Hematopoietic multipotent progenitor cell treated with erythropoietin and hydrocortisone succinate and interleukin-3 and kit ligand, for 4 days (in vitro differentiated cells): Measurements from ENCODE around the gene CERS2.
A peak's percentile ranks its signal among the peaks of the same experiment; 100 is the strongest.

Experiments used
- DNase-seq: peaks from one replicate; pipeline ENCODE4 v3.0.0-alpha.2; 2015

CERS2 gene, protein sequence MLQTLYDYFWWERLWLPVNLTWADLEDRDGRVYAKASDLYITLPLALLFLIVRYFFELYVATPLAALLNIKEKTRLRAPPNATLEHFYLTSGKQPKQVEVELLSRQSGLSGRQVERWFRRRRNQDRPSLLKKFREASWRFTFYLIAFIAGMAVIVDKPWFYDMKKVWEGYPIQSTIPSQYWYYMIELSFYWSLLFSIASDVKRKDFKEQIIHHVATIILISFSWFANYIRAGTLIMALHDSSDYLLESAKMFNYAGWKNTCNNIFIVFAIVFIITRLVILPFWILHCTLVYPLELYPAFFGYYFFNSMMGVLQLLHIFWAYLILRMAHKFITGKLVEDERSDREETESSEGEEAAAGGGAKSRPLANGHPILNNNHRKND

DNA sequence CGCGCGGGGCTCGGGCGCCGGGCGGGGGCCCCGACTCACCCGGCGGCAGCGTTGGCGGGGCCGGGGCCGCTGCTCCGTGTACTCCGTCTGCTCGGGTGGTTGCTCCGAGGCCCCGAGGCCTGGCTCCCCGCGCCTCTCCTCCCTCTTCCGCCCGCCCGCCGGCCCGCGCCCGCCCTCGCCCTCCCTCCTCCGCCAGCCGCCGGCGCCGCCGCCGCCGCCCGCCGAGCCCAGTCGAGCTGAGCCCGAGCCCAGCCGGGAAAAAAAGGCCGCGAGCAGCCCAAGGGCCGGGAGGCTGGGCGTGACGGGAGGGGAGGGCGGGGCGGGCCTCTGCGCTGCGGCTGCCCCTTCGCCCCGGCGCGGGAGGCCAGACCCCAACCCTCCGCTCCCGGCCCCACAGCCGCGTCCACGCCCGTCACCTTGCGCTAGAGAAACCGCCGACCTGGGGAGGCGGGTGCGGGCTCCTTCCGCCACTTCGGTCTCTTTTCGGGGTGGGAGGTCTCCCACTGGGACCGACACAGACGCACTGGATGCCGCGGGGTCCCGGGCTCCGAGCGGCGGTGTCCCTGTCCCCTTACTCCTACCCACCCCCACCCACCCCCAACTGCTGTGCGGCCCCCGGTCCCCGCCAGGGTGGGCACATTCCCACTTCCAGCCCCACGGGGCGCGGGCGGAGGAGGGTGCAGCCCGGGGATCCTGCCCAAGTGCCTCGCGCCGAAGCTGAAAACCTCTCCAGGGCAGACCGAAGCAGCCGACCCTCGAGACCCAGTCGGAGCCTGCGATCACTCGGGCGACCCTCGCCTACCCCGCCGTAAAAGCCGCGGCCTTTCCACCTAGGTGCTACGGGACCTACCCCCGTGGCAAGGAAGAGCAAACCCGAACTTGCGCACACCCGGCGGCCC lies at the start of gene CERS2:
TSS of gene CERS2 (minus strand) at position 256 of the 899 bp plus-strand sequence. CDS start 5,745 bp downstream, outside the sequence.
- DNase-seq, result peak; percentile 94

DNA sequence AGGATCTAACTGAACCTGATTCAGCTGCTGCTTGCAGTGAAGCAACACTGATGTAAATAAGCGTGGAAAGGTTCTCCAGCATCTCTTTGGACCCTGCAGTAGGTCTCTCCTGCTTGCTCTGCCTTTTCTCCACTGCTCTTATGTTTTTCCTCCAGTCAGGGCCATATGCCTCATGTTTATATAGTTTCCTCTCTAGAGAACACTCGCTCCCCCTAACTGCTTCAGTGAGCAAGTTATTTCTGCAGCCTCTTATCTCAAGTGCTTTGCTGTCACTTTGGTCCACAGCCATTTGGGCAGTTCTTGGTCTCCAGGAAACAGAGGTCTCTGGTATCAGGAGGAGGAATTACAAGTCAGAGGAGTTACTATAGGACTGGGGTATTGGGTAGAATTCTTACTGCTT lies 38.9 kb upstream of the CERS2 start:
- peak; percentile 94 for DNase-seq

DNA sequence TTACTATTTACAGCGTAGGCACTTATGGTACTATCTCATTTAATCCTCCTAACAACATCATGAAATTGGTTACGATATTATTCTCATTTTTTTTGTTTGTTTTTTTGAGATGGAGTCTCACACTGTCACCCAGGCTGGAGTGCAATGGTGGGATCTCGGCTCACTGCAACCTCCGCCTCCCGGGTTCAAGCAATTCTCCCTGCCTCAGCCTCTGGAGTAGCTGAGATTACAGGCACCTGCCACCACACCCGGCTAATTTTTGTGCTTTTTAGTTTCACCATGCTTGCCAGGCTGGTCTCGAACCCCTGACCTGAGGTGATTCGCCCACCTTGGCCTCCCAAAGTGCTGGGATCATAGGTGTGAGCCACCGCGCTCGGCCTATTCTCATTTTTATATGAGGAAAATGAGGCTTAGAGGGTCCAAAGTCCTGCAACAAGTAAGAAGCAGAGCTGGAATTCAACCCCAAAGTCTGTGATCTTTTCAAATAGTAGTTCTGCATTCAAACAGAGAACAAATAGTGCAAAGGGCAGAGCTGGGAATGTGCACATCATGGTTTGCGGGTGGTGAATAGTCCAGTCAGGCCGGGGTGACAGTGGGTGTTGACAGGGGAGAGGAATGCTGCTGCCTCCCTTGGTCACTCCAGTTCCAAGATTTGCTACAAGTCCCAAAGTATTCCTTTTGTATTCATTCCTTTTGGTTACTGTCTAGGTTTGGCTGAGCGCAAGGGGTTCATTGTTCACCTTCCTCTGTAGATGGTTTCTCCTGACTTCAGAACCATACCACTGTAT lies 38.2 kb upstream of the CERS2 start:
- no peak for DNase-seq

DNA sequence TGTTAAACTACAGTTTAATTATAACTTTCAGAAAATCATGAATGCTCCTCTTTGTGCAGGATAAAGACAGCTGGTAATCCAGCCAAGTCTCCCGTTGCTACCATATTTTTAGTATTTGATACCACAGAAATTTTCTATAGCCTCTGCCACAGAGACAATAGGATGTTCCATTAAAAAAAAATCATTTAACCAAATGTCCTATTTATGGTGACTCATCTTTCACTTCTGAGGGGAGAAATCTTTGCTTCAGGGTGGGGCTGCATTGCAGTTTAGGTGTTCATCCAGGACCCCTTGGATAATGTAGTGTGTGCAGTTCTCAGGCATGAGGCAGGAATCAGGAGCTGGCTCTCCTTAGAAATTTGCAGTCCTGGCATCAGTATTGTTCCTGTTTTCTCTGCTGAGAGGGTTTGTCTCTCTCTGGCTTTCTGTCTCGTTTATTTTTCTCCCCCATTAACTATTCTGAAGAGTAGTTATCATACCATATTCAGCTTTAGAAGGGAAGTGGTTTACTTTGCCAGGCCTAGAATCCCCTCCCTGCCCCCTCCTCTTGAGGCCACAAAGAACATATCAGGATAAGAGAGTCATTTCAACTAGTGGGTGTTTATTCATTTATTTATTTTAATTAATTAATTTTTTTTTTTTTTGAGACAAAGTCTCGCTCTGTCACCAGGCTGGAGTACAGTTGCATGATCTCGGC lies 36.7 kb upstream of the CERS2 start:
- peak; percentile 88 for DNase-seq

DNA sequence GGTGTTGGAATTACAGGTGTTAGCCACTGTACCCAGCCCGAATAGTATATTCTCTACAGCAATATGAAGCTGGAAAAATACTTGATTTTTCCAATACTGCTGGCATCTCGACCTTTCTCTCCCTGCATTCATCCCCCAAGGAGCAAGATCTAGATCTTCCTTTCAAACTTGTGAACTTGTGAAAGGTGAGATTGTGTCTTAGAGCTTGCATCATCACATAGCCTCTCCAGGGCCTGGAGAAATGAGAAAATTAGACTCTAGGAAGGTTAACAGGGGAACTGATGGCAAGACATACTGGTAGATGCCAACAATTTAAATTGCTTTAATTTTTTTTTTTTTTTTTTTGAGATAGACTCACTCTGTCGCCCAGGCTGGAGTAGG lies 35.7 kb upstream of the CERS2 start:
- no peak for DNase-seq

DNA sequence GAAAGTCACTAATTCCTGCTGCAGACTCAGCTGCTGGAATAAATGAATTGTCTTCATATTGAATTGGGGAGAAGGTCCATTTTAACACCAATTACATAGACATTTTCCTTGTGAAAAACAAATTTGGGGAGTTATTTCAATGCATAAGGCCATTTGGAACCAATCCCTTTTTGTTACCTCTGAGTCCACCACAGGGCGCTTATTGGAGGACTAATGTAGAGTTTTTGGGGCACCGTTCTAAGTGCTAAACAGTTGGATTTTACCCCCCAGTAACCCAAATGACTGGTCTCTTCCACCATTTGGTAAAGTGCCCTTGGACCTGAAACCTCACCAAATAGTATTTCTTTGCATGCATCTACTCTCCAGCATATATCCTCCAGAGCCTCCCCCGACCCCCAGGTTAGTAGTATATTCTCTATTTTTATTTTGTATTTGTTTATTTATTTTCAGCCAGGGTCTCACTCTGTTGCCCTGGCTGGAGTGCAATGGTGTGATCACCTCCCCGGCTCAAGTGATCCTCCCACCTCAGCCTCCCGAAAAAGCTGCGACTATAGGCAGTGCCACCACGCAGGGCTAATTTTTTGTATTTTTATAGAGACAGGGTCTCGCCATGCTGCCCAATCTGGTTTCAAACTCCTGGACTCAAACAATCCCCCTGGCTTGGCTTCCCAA lies 35.2 kb upstream of the CERS2 start:
- no peak for DNase-seq

DNA sequence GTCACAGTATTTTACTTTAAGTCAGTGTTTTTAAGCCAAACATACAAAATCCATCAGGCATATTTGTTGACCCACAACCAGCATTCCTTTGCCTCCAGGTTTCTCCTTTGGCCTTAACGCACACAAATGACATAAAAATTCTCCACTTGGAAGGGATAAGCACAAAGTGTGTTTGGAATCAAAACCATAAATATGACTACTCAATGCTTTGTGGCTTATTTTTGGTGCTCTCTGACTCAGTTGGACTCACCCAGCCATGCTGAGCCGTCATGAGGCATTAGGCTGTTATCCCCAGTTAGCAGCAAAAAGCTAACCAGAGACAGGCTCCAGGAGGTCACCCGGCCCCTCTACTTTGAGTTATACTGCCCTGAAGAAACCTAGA lies 34.6 kb upstream of the CERS2 start:
- no peak for DNase-seq

DNA sequence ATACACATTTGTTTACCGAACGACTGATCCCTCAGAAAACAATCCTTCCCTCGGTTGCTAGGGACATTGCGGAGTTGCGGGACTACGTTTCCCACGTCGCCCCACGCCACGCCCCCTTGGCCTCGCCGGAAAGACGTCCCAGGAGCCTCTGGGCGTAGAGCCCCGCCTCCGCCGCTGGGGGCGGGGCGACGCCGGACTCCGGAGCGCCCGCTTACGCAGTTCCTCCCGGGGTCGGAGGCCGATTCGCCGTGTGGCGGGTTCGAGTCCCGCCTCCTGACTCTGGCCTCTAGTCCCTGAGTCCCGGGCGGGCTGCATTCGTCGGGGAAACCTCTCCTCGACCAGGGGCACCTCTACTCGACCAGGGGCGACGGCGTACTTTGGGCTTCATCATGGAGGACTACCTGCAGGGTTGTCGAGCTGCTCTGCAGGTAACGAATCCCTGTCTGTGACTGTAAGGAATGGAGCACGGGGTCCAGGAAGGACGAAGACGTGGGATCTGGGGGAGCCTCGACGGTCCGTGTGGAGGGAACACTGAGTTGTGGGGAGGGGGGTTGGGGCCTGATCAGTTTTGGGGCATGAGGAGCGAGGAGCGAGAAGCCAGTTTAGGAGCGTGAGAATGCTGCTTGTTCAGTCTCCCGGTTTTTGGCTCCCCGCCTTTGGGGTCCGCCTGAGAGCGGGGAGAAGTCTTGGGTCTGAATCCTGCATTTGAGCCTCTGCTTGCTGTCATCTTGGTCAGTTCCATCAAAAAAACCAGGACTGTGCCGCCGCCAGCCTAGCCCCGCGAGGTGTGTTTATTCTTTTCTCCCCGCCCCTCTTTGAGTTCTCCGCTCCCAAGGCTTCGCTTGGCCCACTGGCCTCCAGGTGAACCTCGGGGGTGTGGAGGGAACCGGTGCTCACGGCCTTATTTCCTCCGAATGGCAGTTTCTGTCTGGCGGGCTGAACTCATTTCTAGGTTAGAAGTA lies 33.9 kb upstream of the CERS2 start, which contains the start of gene PRUNE1:
TSS of gene PRUNE1 (plus strand) at position 206 of the 962 bp plus-strand sequence. CDS start at position 390, 184 bp downstream.
- DNase-seq, result peak; percentile 98

DNA sequence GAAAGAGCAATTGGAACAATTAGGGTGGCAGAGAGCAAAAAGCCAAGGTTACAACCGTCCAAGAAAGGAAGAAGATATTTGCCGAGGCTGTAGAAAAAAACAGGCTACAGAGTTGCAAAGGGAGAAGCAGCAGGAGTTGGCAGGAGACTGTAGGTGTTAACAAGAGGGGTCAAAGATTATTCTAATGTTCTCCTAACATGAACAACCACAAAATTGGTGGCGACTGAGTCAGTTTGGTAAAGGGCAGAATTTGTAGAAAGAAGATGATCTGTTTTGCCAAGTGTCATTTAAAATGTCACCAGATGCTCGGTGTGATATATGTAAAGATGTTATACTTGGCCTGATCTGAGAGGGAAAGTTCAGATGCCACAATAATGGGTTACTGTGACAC lies 33.2 kb upstream of the CERS2 start:
- no peak for DNase-seq

DNA sequence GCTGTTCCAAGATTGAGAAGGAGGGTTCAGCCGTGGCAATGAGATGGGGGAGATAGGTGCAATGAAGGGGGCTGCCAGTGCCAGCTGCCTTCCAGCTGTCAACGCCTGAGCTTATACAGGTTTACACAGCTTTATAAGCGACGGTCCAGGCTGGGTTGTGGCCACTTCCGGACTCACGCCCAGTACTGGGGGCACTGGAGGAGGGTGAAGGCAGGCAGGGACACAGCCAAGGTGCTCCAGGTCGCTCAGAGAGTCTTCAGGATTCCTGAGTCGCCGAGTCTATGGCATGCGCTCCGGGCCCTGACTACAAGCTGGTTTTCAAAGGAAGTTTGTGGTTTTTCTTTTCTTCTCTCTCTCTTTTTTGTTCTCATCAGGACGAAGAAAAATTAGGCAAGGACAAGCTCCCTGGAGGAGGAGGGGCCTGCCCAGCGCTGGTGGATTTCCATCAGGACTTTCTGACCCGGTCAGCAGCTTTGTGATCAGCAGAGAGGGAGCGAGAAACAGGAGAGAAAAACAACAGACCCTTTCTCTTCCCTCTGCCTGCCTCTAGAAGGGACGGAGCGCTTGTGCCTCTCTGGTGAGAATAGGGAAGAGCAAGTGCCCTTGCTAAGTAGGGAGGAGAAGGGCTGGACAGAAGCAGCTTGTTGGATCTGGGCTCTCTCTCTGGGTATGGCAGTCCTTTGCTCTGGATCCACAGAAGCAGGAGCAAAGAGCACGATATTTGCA lies 31.9 kb upstream of the CERS2 start, which contains the start of gene MINDY1:
TSS of gene MINDY1 (minus strand) at position 576 of the 726 bp plus-strand sequence. CDS start 4,285 bp downstream, outside the sequence.
- peak; percentile 93 for DNase-seq

DNA sequence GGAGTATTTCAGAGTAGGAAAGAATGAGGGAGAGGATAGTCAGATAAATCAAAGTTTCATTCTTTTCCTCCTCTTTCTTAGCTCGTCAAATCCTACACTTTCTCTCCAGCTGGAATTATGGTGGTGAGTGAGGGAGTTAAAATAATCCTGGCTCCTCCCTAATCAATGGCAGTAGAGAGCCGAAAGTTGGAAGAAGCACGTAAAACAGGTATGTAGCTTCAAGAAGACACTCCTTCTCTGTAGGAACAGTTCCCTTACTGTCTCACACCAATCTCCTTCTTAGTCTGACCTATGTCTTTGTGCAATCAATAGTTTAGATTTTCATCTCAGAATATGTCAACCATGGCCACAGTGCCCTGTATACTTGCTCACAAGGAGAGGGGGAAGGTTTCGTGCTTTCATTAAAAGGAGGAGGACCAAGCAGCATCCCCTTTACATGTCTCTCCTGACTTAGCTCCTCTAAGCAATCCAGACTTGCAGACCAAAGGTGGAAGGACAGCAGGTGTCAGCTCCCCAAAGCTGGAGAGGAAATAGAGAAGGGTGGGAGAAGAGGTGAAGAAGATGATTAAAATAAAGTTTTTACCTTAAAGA lies 31.2 kb upstream of the CERS2 start:
- DNase-seq, result no peak

DNA sequence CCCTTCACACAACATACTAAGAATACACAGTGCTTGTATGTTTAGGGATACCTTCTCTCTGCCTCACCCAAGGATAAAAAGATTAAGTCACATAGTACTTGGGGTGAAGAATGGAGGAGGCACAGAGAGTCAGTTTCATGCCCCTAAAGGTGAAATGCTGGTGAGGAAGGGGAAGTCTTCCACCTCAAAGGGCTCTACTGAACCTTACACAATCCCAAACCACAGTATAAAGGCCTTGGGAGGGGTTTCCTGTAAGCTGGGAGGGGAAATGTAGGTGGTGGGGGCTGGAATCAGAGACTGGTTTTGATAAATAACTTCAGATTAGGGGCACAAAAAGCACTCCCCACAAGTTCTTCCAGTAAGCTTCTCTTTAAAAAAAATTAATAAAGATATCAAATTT lies 28.5 kb upstream of the CERS2 start:
- DNase-seq, result peak; percentile 67

DNA sequence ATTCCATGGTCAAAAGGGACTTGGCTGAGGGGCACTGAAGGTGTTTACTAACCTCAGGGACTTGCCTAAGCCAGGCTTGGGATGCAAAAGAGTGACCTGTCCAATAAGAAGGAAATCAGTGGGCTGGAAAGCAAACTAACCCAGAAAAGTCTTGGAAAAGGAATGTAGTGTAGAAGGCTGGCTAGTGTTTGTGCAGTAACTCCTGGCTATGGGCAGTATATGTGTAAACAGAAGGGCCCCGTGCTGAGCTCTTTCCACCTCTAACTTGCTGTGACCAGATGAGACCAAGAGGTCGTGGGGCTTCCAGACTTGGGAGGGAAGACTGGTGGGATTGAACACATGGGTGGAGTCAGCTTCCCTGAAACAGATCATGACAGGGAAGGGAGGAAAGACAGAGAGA lies 28.0 kb upstream of the CERS2 start:
- DNase-seq, result no peak

DNA sequence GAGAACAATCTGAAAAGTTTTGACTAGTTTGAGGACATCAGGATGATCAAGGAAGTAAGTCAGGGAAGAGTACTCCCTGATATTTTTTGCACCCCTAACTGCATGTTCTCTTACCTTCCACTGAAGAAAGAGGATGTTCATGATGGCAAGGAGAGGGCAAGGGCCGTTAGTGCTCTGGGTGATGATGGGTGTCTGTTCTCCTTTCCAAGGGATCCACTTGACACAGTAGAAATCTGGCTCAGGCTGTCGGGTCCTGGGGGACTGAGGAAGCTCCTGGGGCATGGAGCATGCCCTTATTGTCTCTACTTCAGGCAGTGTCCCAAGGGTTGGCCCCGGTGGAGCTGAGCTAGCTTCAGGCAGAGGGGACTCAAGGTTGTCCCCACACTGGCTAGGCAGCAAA lies 27.4 kb upstream of the CERS2 start:
- no peak for DNase-seq

DNA sequence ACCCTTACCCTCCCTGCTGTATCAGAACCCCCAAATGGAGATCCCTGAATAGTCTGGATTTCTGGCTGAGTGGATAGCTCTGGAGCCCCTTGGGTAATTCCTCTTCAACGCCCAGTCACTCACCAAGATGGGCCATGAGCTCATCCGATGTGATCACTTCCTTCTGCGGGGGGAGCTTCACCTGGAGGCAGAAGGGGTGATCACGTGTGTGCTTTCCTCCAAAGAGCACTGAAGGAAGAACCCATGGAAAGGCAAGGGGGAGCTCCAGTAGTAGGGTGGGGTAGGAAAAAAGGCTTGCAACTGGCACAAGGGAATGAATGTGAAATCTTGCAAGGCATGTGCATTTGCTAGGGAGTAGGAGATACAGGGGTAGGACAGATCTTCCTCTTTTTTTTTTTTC lies 27.0 kb upstream of the CERS2 start:
- no peak for DNase-seq

DNA sequence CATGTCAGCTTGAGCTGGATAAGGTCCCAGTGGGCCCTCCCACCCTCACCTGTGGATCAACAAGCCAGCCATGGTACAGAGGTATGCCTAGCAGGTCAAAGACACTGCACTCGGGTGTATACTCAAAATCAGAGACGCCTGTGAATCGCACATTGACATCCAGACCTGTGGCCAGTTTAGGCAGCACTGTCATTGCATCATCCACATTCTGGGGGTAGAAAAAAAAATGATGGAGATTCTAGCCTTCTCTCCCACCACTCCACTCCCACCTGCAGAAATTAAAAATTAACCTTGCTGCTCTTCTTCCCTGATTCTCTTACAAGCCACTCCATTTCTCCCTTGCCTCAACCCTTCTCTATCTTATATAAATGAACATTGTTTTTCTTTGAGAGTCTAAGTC lies 25.8 kb upstream of the CERS2 start:
- no peak for DNase-seq

DNA sequence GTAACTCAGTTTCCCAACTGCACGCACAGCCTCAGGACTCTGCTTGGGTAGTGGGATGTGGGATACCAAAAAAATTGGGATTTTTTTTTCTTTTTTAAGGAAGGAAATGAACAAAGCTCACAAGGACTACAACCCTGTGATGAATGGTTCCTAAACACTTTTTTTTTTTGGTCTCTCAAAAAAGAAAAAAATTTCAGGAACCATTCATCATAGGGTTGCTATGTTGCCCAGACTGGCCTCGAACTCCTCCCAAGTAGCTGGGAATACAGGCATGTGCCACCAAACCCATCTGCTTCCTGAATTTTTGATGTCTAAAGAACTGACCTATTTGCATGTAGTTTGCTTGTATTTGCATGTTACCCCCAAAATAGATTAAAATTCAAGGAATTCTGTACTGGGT lies 25.3 kb upstream of the CERS2 start:
- no peak for DNase-seq

DNA sequence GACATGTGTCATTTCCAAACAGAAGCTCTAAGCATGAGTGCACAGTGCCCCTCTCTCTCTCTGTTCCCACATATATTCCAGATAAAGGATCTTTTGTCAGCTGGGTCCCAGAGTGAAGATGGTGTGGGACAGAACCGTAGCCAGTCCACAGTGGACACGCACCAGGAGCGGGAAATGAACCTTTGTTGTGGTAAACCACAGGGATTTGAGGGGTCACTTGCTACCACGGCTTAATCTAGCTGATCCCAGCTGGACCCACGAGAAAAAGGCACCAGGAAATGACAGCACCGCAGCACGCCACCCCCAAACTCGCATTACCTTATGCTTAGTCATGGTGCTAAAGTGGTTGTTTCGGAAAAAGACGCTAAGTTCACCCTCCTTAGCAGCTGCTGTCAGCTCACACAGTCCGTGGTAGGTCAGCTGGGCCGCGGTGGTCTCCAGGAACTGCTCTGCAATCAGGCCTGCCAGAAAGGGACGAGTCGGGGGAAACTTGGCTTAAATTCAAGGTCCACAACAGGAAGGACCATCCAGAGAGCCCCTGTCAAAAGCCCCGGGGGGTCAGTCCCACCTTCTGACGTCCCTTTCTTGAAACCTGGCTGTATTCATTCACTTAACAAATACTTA lies 24.5 kb upstream of the CERS2 start:
- peak; percentile 87 for DNase-seq

DNA sequence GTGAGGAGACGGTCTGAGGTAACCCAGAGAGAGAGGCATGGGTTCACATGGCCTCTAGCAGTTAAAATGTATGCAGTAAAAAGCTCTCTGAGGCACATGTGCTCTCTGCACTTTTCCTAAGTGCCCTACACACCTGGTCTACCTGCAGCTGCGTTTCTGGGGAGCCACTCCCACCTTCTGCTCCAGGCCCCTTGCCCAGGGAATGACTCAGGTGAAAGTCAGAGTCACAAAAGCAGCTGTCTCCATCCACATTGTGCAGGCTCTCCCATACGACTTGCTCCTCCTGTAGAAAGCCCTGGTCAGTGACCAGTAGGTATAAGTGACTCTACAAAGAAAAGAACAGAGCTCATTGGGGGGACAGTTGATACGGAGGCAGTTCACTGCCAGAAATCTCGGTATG lies 23.3 kb upstream of the CERS2 start:
- no peak for DNase-seq
